B cell (primary cell): ENCODE results near the gene MEOX2.

Source experiments
- CTCF ChIP-seq: fragments of 200-600 bp; IDR thresholded peaks from one replicate; pipeline ENCODE4 v1.8.0; 2022; ENCODE audit warnings: antibody characterized with exemption, mild to moderate bottlenecking
- EZH2 ChIP-seq: IDR thresholded peaks from 2 replicates; pipeline ENCODE4 v1.6.1; 2012; ENCODE audit warnings: borderline replicate concordance, low read depth, mild to moderate bottlenecking, moderate library complexity, low read length; ENCODE audit not compliant: insufficient read depth, poor library complexity, severe bottlenecking

- TF ChIP-seq CTCF, result no peak
- no peak for TF ChIP-seq EZH2
These were observed 34.8 kb downstream of the MEOX2 start for GRCh38 chr7:15651693-15652092.
